Measurements from ENCODE around the gene LAD1.

Gene LAD1

DNA sequence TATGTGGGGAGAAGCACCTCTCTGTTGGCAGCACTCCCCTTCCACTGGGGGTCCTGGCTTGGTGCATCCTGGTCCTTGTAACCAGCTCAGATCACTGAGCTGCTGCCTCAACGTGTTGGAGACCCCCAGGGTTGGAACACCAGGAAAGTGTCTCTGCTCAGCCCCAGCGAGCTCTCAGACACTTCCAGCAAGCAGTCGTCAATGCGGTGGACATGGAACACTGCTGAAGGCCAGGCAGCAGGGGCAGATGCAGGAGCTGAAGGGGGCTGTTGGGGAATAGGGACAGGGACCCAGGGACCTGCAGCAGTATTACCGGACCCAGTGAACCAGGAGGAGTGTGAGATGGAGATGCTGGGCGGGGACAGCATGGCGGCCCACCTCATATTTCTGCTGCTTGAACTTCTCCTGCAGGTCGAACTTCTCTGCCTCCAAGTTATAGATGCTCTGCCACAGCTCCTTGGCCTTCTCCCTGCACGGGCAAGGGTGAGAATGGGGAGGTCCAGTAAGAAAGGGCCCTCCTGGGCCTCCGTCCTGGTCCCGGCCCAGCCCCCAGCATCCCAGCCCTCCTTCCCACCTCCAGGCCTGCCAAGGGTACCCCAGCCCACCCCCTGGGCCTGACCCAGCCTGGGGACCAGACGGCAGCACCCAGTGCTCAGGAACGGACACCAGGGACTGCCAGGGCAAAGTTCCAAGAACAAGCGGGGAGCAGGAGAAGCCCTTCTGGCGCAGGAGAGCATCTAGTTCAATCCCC lies 38.0 kb downstream of the LAD1 start:
- DNase-seq, result no peak

GRCh38 chr1:201360486-201360885 lies 38.6 kb downstream of the LAD1 start:
- no peak for DNase-seq

- DNase-seq, result no peak
Observed at GRCh38 chr1:201359873-201360210, 39.3 kb downstream of the LAD1 start.

- no peak for DNase-seq
Observed at GRCh38 chr1:201359031-201359872, 39.9 kb downstream of the LAD1 start.

DNA sequence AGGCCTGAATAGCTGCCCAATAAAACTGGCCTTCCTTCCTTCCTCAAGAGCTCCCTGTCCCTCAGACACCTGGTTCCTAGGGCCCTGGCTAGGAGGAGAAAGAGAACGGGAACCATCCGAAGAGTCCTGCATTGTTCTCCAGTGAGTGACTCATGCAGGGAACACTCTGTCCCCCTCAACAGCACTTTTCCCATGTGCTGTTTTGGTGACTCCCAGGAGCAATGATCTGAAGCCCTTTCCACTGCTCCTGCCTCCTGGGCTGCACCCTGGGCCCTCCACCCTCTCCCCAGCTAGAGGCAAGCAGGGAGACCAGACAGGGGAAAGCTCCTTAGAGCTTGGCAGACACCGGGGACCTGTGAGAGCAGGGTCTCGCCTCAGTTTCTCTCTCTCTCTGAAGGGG lies 40.5 kb downstream of the LAD1 start:
- DNase-seq, result no peak

- DNase-seq, result no peak
Observed at GRCh38 chr1:201357636-201358348, 41.3 kb downstream of the LAD1 start.

DNA sequence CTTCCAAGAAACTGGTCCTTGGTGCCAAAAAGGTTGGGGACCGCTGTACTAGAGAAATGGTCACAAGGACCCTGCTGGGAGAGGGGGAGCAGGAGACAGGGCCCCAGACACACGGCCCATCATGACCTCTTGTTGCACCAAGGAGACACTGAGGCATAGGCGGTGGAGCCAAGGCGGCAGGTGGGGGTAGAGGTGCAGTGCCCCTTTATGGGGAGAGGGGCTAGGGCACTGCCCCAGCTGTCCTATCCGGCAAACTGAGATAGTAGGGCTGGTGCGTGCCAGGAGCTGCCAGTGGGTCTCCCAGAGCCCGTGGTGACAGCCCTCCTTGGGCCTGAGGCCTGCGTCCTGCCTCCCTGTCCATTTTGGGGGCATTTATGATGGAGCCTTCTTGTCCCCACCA lies 41.9 kb downstream of the LAD1 start:
- no peak for DNase-seq

DNA sequence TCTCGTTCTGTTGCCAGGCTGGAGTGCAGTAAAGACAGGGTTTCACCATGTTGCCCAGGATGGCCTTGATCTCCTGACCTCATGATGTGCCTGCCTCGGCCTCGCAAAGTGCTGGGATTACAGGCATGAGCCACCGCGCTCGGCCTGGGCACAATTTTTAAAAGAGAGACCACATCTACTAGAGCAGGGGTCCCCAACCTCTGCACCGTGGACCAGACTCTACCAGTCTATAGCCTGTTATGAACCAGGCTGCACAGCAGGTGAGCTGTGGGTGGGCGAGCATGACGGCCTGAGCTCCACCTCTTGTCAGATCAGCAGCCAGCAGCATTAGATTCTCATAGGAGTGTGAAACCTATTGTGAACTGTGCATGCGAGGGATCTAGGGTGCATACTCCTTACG lies 42.4 kb downstream of the LAD1 start:
- DNase-seq, result no peak

- no peak for DNase-seq
Observed at GRCh38 chr1:201356236-201356635, 42.9 kb downstream of the LAD1 start.

DNA sequence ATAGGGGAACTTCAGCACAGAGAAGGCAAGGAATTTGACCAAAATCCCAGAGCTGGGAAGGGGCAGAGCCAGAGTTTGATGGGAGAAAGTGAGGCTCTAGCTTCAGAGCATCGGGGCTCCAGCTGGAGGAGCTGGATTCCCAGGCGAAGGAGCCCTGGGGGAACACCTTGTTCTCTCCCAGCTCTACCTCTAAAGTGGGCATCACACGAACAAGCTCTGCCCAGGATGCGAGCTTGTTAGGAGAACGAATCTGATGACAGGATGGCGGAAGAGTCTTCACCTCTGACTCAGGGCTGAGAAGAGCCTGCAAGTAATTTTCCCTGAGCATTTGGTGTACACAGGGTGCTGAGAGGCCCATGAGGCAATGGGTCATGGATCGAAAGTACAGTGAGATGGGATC lies 43.7 kb downstream of the LAD1 start:
- DNase-seq, result no peak

DNA sequence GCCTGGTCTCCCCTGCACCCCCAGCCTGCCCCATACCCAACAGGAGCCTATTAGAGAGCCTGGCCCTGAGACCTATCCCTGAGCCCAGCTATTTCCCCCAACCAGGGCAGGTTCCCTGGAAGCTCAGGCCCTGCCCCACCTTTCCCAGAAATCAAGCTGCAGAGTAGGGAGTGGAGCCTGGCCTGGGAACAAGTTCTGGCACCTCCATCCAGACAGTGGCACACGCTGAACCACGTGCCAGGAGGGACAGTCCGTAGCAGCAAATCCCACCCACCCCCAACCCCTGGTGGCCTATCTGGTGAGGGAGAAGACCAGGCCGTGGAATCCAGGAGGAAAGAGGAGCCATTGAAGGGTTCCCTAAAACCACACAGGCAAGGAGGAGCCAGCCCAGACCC lies 44.2 kb downstream of the LAD1 start:
- no peak for DNase-seq

DNA sequence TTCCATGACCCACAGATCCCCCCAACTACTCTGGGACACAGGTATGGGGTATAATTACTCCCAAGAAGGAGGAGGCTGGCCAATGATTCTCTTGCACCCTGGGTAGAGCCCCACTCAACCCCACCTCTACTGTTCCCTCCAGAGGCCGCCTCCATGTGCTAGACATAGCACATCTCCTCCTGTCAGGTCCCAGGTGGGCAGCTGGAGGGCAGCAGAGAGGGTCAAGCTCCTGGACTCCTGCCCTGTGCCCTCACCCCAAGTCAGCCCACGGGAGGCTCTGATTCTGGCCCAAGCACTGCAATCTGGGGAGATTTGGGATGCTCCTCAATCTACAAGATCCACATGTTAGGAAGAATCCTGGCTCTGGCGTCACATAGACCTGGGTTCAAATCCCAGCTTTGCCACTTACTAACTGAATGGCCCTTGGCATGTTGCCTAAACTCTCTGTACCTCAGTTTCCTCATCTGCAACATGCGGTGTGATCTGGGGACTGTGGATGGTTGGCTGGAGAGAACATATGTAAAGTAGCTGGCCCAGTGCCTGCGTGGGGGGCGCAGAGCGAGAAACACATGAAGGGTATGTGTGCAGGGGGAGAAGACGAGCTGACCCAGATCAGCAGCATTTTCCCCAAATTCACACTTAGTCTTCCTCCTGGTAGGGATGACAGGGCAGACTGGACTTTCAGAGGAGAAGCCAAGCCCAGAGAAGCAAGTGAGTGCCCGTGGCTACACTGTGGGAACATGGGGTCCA lies 44.8 kb downstream of the LAD1 start:
- no peak for DNase-seq

GRCh38 chr1:201353186-201353940 lies 45.8 kb downstream of the LAD1 start:
- DNase-seq, result no peak

- DNase-seq, result no peak
Observed at GRCh38 chr1:201351617-201352016, 47.5 kb downstream of the LAD1 start.

DNA sequence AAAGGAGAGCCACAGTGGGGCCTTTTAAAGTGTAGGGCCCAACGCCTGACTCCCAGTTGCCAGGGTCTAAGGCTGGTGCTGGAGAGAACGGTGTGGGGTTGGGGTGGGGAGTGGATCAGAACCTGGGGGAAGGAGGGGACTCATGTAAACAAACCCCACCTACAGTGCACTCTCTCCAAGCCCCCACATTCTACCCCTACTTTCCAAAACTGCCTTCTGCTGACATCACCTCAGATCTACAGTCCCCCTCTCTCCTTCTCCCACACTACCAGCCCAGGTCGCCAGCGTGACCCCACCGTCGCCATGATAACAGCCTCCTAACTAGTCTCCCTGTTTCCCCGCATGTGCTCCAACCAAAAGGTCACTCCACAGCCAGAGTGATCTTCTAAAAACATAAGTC lies 48.2 kb downstream of the LAD1 start:
- no peak for DNase-seq

- no peak for DNase-seq
Observed at GRCh38 chr1:201350361-201350725, 48.8 kb downstream of the LAD1 start.

DNA sequence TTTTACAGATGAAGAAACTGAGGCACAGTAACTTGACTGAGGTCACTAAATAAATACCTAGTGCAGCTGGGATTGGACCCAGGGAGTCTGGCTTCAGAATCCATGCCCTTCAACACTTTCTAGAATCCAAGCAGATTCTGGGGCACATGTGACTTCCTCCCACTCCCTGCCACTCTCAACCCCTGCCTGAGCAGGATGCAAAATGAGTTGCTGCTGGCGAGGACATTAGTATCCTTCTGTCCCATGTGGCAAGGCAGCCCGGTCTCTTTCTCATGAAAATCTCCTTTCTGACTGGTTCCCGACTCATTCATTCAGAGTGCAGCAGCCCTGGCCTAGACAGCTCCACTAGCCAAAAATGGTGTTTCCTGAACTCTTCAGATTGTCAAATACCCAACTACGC lies 50.0 kb downstream of the LAD1 start:
- DNase-seq, result no peak

GRCh38 chr1:201348211-201348566 lies 50.9 kb downstream of the LAD1 start:
- DNase-seq, result peak; percentile 17

DNA sequence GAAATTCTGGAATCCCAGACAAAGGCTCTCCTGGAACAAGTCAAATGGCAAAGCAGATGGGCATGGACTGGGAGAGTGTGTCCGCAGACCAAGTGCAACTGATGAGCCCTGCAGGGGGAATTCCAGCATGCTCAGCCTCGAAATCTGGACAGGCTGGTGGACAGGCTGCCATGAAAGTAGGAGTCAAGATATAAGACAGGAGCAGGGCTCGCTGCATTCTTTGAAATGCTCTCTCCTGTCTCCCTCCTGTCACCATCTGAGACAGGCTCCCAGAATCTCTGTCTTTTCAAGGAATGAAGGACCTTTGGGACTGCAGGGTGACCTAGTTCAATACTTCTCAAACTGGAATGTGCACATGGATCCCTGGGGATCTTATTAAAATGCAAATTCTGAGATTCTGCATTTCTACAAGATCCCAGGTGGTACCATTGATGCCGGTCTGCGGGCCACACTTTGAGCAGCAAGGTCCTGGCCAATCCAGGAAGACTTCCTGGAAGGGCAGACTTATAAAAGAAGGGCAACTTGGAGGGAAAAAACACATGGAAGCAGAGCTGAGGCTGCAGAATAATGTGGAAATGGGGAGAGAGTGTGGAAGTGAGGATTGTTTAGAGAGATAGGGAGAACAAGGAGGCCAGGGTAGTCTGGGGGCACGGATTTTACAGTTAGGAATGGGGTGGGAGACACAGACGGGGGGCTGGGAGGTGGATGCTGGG lies 51.5 kb downstream of the LAD1 start:
- DNase-seq, result no peak

DNA sequence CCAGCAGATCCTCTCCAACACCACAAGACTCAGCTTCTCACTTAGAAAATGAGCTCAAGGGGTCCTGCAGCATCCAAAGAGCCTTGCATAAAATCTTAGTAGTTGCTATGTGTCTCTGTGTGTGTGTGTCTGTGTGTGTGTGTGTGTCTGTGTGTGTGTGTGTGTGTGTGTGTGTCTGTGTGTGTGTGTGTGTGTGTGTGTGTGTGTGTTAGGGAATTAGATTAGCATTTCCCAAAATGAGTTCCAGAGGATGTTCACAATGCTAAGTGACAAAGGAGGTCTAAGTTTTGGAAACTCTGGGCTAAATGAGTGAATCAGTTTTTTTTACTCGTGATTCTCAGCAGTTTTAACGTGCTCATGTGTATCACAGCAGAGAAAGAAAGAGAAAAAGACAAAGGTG lies 52.1 kb downstream of the LAD1 start:
- no peak for DNase-seq

GRCh38 chr1:201346337-201346939 lies 52.7 kb downstream of the LAD1 start:
- peak; percentile 16 for DNase-seq

DNA sequence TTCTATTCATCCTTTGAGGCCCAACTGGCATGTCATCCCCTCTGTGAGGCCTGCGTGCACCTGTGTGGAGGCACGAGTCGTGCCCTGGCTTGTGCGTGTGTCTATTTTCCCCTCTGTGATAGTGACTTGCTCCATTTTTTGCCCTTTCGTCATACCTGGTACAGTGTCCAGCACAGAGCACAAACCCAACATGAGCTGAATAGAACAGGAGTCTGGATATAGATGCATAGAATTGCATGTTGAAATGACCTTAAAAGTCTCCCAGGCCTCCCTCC lies 54.1 kb downstream of the LAD1 start:
- no peak for DNase-seq
